ENCODE data around the gene METTL13. TPM values are rescaled to one million over a fixed set of nuclear protein-coding genes. Genes with fewer than 3 reads are reported as not detected.
"Not testable (repeated sequence)": the region's sequence is repeated elsewhere in the genome, so short reads cannot be mapped to it uniquely, and the experiment has no call there.

Gene METTL13
- total RNA-seq, 1 donor = 1.6 TPM

- Histone ChIP-seq H3K4me3 (ENCODE audit: low read length) (no peak overlapping the region), H3K4me1 (ENCODE audit: insufficient read depth, low read length) (peaks cover 22% of the 10 kb centered on the region), H3K9me3 (ENCODE audit: low read depth, low read length) (no peaks in the 10 kb centered on the region), H3K27me3 (ENCODE audit: insufficient read depth, low read length) (no peaks in the 10 kb centered on the region)
Observed at GRCh38 chr1:171787686-171788480, 6.4 kb downstream of the METTL13 start.

GRCh38 chr1:171788696-171789095, 7.2 kb downstream of the METTL13 start:
- no peaks in the 10 kb centered on the region for H3K9me3 ChIP-seq (ENCODE audit: low read depth, low read length)
- no peak overlapping the region for H3K4me3 ChIP-seq (ENCODE audit: low read length)
- H3K27me3 ChIP-seq (ENCODE audit: insufficient read depth, low read length) = no peaks in the 10 kb centered on the region
- peaks cover 13% of the 10 kb centered on the region for H3K4me1 ChIP-seq (ENCODE audit: insufficient read depth, low read length)

GRCh38 chr1:171790318-171790717, 8.9 kb downstream of the METTL13 start:
- Histone ChIP-seq H3K9me3 (ENCODE audit: low read depth, low read length) (no peaks in the 10 kb centered on the region), H3K27me3 (ENCODE audit: insufficient read depth, low read length) (no peaks in the 10 kb centered on the region), H3K4me1 (ENCODE audit: insufficient read depth, low read length) (no peaks in the 10 kb centered on the region), H3K4me3 (ENCODE audit: low read length) (no peak overlapping the region)

GRCh38 chr1:171792656-171793369, 11.4 kb downstream of the METTL13 start:
- Histone ChIP-seq H3K27me3 (ENCODE audit: insufficient read depth, low read length) (no peaks in the 10 kb centered on the region), H3K9me3 (ENCODE audit: low read depth, low read length) (no peaks in the 10 kb centered on the region), H3K4me1 (ENCODE audit: insufficient read depth, low read length) (no peaks in the 10 kb centered on the region), H3K4me3 (ENCODE audit: low read length) (no peak overlapping the region)

GRCh38 chr1:171793636-171794035, 12.2 kb downstream of the METTL13 start:
- no peaks in the 10 kb centered on the region for H3K27me3 ChIP-seq (ENCODE audit: insufficient read depth, low read length)
- H3K4me1 ChIP-seq (ENCODE audit: insufficient read depth, low read length) = no peaks in the 10 kb centered on the region
- H3K9me3 ChIP-seq (ENCODE audit: low read depth, low read length) = no peaks in the 10 kb centered on the region
- H3K4me3 ChIP-seq (ENCODE audit: low read length) = no peak overlapping the region

GRCh38 chr1:171794085-171794484, 12.6 kb downstream of the METTL13 start:
- Histone ChIP-seq H3K4me3 (ENCODE audit: low read length) (no peak overlapping the region), H3K4me1 (ENCODE audit: insufficient read depth, low read length) (no peaks in the 10 kb centered on the region)

GRCh38 chr1:171796592-171796991, 15.1 kb downstream of the METTL13 start:
- no peak overlapping the region for H3K4me3 ChIP-seq (ENCODE audit: low read length)

More at GRCh38 chr1:171794085-171794484, 12.6 kb downstream of the METTL13 start:
- Histone ChIP-seq H3K27me3 (ENCODE audit: insufficient read depth, low read length) (no peaks in the 10 kb centered on the region), H3K9me3 (ENCODE audit: low read depth, low read length) (no peaks in the 10 kb centered on the region)

GRCh38 chr1:171798311-171798710, 16.9 kb downstream of the METTL13 start:
- Histone ChIP-seq H3K4me3 (ENCODE audit: low read length) (no peak overlapping the region), H3K4me1 (ENCODE audit: insufficient read depth, low read length) (peaks cover 3% of the 10 kb centered on the region), H3K27me3 (ENCODE audit: insufficient read depth, low read length) (no peaks in the 10 kb centered on the region), H3K9me3 (ENCODE audit: low read depth, low read length) (no peaks in the 10 kb centered on the region)

More at GRCh38 chr1:171796592-171796991, 15.1 kb downstream of the METTL13 start:
- Histone ChIP-seq H3K27me3 (ENCODE audit: insufficient read depth, low read length) (no peaks in the 10 kb centered on the region), H3K4me1 (ENCODE audit: insufficient read depth, low read length) (no peaks in the 10 kb centered on the region), H3K9me3 (ENCODE audit: low read depth, low read length) (no peaks in the 10 kb centered on the region)

GRCh38 chr1:171798765-171799164, 17.3 kb downstream of the METTL13 start:
- no peak overlapping the region for H3K4me3 ChIP-seq (ENCODE audit: low read length)
- peaks cover 3% of the 10 kb centered on the region for H3K4me1 ChIP-seq (ENCODE audit: insufficient read depth, low read length)
- no peaks in the 10 kb centered on the region for H3K9me3 ChIP-seq (ENCODE audit: low read depth, low read length)
- H3K27me3 ChIP-seq (ENCODE audit: insufficient read depth, low read length) = no peaks in the 10 kb centered on the region

- Histone ChIP-seq H3K9me3 (ENCODE audit: low read depth, low read length) (no peaks in the 10 kb centered on the region), H3K4me3 (ENCODE audit: low read length) (no peak overlapping the region), H3K4me1 (ENCODE audit: insufficient read depth, low read length) (peaks cover 3% of the 10 kb centered on the region), H3K27me3 (ENCODE audit: insufficient read depth, low read length) (no peaks in the 10 kb centered on the region)
Observed at GRCh38 chr1:171799166-171799565, 17.7 kb downstream of the METTL13 start.

GRCh38 chr1:171799698-171800097, 18.2 kb downstream of the METTL13 start:
- not testable (repeated sequence) for H3K9me3 ChIP-seq (ENCODE audit: low read depth, low read length)

GRCh38 chr1:171800342-171800741, 18.9 kb downstream of the METTL13 start:
- H3K4me1 ChIP-seq (ENCODE audit: insufficient read depth, low read length) = peaks cover 4% of the 10 kb centered on the region
- no peaks in the 10 kb centered on the region for H3K27me3 ChIP-seq (ENCODE audit: insufficient read depth, low read length)
- H3K9me3 ChIP-seq (ENCODE audit: low read depth, low read length) = no peaks in the 10 kb centered on the region
- no peak overlapping the region for H3K4me3 ChIP-seq (ENCODE audit: low read length)

More at GRCh38 chr1:171799698-171800097, 18.2 kb downstream of the METTL13 start:
- H3K4me3 ChIP-seq (ENCODE audit: low read length); H3K27me3 ChIP-seq (ENCODE audit: insufficient read depth, low read length); H3K4me1 ChIP-seq (ENCODE audit: insufficient read depth, low read length): not testable (repeated sequence)

GRCh38 chr1:171800851-171801250, 19.4 kb downstream of the METTL13 start:
- H3K4me3 ChIP-seq (ENCODE audit: low read length) = no peak overlapping the region
- H3K4me1 ChIP-seq (ENCODE audit: insufficient read depth, low read length) = peaks cover 8% of the 10 kb centered on the region
- no peaks in the 10 kb centered on the region for H3K27me3 ChIP-seq (ENCODE audit: insufficient read depth, low read length)
- no peaks in the 10 kb centered on the region for H3K9me3 ChIP-seq (ENCODE audit: low read depth, low read length)

- H3K4me1 ChIP-seq (ENCODE audit: insufficient read depth, low read length) = peaks cover 12% of the 10 kb centered on the region
- no peaks in the 10 kb centered on the region for H3K27me3 ChIP-seq (ENCODE audit: insufficient read depth, low read length)
- no peak overlapping the region for H3K4me3 ChIP-seq (ENCODE audit: low read length)
- no peaks in the 10 kb centered on the region for H3K9me3 ChIP-seq (ENCODE audit: low read depth, low read length)
Observed at GRCh38 chr1:171801487-171801891, 20.0 kb downstream of the METTL13 start.

GRCh38 chr1:171802207-171802606, 20.7 kb downstream of the METTL13 start:
- Histone ChIP-seq H3K4me3 (ENCODE audit: low read length) (no peak overlapping the region), H3K9me3 (ENCODE audit: low read depth, low read length) (no peaks in the 10 kb centered on the region), H3K4me1 (ENCODE audit: insufficient read depth, low read length) (peaks cover 12% of the 10 kb centered on the region), H3K27me3 (ENCODE audit: insufficient read depth, low read length) (no peaks in the 10 kb centered on the region)
